Measurements from ENCODE around the gene PRDX1.
"Not testable (repeated sequence)": the region's sequence is repeated elsewhere in the genome, so short reads cannot be mapped to it uniquely, and the experiment has no call there.

The PRDX1 gene

GRCh38 chr1:45503462-45504360, 18.0 kb downstream of the PRDX1 start:
- no peak for DNase-seq (ENCODE audit: low read depth in 2 of 2)

DNA sequence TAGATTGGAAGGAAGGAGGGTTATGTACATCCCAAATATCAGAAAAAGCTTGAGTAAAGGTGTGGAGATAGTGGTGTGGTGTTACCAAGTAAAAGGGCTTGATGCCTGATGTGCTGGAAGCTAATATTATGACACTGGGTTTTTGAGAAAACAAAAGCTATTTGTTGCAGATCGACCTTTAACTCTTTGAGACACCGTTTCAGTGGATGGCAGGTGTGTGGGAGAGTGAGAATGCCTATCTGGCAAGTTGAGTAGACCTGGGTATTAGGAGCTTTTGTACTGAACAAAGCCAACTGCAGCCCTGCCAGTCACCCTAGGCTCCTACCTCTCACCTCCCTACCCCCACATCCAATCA, 20.2 kb downstream of the PRDX1 start:
- DNase-seq (ENCODE audit: low read depth in 2 of 2): no peak

GRCh38 chr1:45499415-45499769, 22.3 kb downstream of the PRDX1 start:
- no peak for DNase-seq (ENCODE audit: low read depth in 2 of 2)

DNA sequence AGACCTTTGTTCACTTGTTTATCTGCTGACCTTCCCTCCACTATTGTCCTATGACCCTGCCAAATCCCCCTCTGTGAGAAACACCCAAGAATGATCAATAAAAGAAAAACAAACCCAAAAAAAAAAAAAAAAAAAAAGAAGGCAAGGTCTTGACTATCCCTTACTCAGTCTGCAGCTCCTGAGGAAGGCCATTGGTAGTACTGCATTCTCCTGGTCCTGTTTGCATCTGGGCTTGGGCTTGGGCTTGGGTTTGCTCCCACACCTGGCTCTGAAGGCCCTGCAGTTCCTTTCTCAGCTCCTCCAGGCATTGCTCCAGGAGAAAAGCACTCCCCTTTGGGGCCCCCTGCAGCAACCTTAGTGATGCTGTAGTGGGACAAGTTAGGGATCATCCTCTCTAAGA, 23.4 kb downstream of the PRDX1 start:
- no peak for DNase-seq (ENCODE audit: low read depth in 2 of 2)

DNA sequence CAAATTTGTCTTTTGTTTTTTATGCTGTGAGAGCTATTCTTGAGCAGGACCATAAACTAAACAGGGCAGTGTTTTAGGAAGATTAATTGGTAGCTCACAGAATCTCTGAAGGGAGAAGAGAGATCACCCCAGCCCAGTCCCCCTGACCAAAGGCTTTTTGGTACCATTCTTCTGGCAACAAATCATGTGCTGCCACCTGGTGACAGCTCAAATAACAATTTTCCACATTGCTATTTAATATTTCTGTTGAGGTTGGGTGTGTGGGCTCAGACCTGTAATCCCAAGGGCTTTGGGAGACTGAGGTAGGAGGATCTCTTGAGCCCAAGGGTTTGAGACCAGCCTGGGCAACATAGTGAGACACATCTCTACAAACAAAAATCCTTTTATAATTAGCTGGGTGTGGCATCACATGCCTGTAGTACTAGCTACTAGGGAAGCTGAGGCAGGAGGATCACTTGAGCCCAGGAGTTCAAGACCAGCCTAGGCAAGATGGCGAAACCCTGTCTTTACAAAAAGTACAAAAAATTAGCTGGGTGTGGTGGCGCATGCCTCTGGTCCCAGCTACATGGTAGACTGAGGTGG, 28.5 kb downstream of the PRDX1 start:
- peak in 1 of 2 donors; percentile 32 for DNase-seq (ENCODE audit: low read depth in 2 of 2)

GRCh38 chr1:45492691-45493090, 29.0 kb downstream of the PRDX1 start:
- DNase-seq (ENCODE audit: low read depth in 2 of 2): no peak

GRCh38 chr1:45491487-45492260, 30.0 kb downstream of the PRDX1 start:
- DNase-seq (ENCODE audit: low read depth in 2 of 2): no peak

GRCh38 chr1:45490626-45491486, 30.8 kb downstream of the PRDX1 start, which contains the start of gene TESK2:
Gene TESK2 (minus strand): TSS chr1:45491163. CDS start chr1:45457785, 33,378 bp downstream.
- DNase-seq (ENCODE audit: low read depth in 2 of 2): peak; percentile 93

DNA sequence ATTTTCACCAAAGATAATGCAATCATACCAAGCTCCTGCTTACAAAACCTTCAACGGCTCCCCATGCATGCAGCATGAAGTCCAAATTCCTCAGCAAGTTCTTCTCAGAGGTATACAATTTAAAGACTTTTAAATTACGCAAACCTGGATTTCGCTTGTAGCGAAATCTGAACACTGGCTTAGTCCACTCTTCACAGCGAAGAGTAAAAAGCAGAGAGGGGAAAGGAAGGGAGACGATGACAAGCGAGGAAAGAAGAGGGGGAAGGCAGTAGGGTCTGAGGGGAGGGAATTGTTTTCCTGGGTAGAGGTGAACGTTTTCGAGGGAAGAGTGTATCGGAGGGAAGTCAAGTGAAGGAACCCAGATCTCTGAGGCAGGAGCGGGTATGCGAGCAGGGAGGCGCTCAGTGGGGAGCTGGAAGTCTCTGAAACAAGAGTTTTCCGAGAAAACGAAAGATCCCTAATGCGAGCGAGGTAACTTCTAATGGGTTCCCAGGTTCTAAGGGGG, 31.5 kb downstream of the PRDX1 start:
- no peak for DNase-seq (ENCODE audit: low read depth in 2 of 2)

- DNase-seq (ENCODE audit: low read depth in 2 of 2): peak in 1 of 2 donors; percentile 45
Observed at GRCh38 chr1:45489379-45489778, 32.3 kb downstream of the PRDX1 start.

DNA sequence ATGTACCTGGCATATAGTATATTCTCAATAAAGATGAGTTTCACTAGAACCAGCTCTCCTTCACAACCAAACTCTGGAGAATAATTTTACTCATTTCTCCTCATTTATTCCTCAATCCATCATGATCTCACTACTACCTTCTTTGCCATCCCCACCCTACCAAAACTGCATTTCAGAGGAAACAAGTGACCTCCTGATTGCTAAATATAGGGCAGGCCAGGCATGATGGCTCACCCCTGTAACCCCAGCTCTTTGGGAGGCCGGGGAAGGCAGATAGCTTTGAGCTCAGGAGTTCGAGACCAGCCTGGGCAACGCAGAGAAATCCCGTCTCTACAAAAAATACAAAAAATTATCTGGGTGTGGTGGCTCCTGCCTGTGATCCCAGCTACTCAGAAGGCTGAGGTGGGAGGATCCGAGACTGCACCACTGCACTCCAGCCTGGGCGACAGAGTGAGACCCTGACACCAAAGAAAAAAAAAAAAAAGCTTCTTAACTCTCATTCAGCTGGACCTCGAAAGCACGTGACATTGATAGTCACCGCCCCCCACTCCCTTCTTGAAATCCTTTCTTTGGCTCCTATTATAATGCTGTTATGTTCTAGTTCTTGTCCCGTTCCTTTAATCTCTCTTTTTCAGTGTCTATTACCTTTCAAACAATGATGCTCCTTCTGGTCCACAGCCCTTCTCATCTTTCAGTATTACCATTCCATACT, 32.9 kb downstream of the PRDX1 start:
- DNase-seq (ENCODE audit: low read depth in 2 of 2): no peak

DNA sequence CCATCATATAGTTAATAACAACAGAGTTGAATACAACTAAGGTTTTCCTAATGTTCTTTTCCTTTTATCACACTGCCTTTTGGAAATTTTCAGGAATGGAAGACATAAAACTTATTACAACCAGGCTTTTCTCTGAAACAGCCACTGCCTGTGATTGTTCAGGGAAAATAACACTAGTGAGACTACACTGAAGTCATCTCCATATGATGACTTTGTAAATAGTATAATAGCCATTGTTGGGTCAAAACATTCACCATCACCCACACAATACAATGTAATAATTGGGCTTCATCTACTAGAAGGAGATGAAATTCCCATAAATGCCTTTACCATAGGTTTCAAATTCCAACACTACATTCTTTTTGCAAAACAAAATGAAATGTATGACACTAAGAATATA, 35.7 kb downstream of the PRDX1 start:
- no peak for DNase-seq (ENCODE audit: low read depth in 2 of 2)

- DNase-seq (ENCODE audit: low read depth in 2 of 2): no peak
Observed at GRCh38 chr1:45479039-45479748, 42.5 kb downstream of the PRDX1 start.

DNA sequence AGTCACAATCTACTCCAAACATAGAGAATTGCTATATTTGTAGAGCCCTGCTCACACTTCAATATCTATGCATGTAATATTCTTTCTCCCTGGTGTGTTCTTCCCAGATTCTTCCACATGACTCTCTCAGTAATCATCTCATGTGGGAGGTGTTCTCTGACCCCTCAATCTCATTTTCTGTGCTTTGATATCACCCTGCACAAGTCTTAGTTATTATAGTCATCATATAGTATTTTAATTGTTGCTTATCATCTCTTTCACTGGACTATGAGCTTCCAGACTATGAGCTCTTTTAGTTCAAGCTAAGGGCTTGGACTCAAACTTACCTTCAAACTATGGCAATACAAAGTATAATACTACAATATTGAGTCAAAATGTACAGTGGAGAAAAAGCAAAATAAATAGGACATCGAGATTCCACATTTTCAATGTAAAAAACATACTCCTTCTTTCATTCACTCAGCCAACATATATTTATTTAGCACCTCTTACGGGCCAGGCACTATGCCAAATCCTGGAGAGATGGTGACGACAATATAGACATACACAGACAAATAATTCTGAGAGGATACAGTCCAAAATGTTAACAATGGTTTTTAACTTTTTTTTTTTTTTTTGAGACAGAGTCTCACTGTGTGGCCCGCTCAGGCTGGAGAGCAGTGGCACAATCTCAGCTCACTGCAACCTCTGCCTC, 43.4 kb downstream of the PRDX1 start:
- no peak for DNase-seq (ENCODE audit: low read depth in 2 of 2)

GRCh38 chr1:45477646-45478045, 44.0 kb downstream of the PRDX1 start:
- DNase-seq (ENCODE audit: low read depth in 2 of 2): no peak

GRCh38 chr1:45474194-45474593, 47.5 kb downstream of the PRDX1 start:
- not testable (repeated sequence) for DNase-seq (ENCODE audit: low read depth in 2 of 2)

GRCh38 chr1:45473302-45473701, 48.4 kb downstream of the PRDX1 start:
- DNase-seq (ENCODE audit: low read depth in 2 of 2): no peak

DNA sequence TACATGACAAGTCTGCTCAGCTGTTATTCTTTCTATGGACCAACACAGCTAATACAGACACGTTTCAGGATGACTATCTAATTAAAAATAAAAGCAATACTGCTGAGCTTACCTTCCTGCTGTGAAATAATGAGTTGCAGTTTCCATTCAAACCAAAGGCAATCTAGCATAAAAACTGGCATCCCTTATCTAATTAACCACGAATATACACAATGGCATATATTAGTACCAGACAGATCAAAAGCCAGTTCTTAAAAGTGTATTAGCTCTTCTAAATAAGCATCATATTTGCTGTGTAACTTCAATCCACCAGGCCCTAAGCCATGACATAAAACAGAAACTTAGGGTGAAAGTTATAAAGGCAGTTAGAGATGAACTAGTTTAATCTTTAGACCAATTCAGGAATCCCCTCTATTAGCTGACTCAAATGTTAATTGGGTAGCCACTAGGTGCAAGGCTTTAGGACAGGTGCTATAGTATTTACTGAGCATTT, 51.3 kb downstream of the PRDX1 start:
- no peak for DNase-seq (ENCODE audit: low read depth in 2 of 2)

DNA sequence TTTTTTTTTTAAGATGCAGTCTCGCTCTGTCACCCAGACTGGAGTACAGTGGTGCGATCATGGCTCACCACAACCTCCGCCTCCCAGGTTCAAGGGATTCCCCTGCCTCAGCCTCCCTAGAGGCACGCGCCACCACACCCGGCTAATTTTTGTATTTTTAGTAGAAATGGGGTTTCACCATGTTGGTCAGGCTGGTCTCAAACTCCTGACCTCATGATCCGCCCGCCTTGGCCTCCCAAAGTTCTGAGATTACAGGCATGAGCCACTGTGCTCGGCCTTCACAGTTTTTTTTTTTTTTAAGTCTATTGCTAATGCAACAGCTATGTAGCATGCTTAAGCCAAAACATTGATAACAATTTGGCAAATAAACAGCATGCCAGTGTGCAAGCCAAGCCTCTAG, 54.3 kb downstream of the PRDX1 start:
- not testable (repeated sequence) for DNase-seq (ENCODE audit: low read depth in 2 of 2)
